Caco-2 (cell line): ENCODE measurements around the gene MAP3K9. TPM values are rescaled to one million over a fixed set of nuclear protein-coding genes. Genes with fewer than 3 reads are reported as not detected.

Experiments
- BruUV-seq: library from RNA; stranded (reverse); fragments of 400-500 nt; replicated peaks from 2 replicates; lab custom pipeline; 2021; lab: Mats Ljungman, UMichigan
- CTCF ChIA-PET: fragments of 300-600 bp; sonication (Branson Sonifier 250); formaldehyde crosslinking; loops from one replicate; lab custom pipeline; 2022; ENCODE audit warnings: antibody characterized with exemption; lab: Charles Lee
- POLR2A ChIA-PET: fragments of 300-600 bp; sonication (Branson Sonifier 250); formaldehyde crosslinking; loops from one replicate; lab custom pipeline; 2022; ENCODE audit warnings: antibody characterized with exemption; lab: Charles Lee
- DNase-seq, 2 experiments: peaks; one replicate each; pipeline versions ENCODE4 v3.0.0 to v3.0.0-alpha.2; 2020 to 2022
- H3K27me3 ChIP-seq: replicated peaks from 2 replicates; pipeline ENCODE4 v1.6.0; 2011; ENCODE audit warnings: low read length; ENCODE audit not compliant: control insufficient read depth, insufficient read depth
- H3K36me3 ChIP-seq: 2 replicates; pipeline ENCODE4 v1.5.1; 2011; ENCODE audit warnings: low read length; ENCODE audit not compliant: control insufficient read depth, insufficient read depth
- H3K4me1 ChIP-seq: fragments of 250-450 bp; sonication (Bioruptor Pico); 2 replicates; pipeline ENCODE4 v1.5.1; 2020; ENCODE audit warnings: mild to moderate bottlenecking
- H3K4me3 ChIP-seq: 2 replicates; pipeline ENCODE4 v1.5.1; 2011; ENCODE audit warnings: low read depth, mild to moderate bottlenecking, control low read depth, low read length
- H3K9me3 ChIP-seq: fragments of 250-450 bp; sonication (Bioruptor Pico); 2 replicates; pipeline ENCODE4 v1.5.1; 2020; ENCODE audit warnings: mild to moderate bottlenecking, moderate library complexity
- H3K27ac Mint-ChIP-seq: one replicate; pipeline ENCODE4 v1.8.0; 2022; ENCODE audit warnings: mixed read lengths; ENCODE audit not compliant: unreplicated experiment
- H3K27me3 Mint-ChIP-seq: one replicate; pipeline ENCODE4 v1.8.0; 2022; ENCODE audit warnings: mixed read lengths; ENCODE audit not compliant: insufficient read depth, unreplicated experiment
- H3K36me3 Mint-ChIP-seq: one replicate; pipeline ENCODE4 v1.8.0; 2022; ENCODE audit warnings: mild to moderate bottlenecking, mixed read lengths; ENCODE audit not compliant: insufficient read depth, unreplicated experiment
- H3K4me1 Mint-ChIP-seq: one replicate; pipeline ENCODE4 v1.8.0; 2022; ENCODE audit warnings: low read depth, mixed read lengths; ENCODE audit not compliant: unreplicated experiment
- H3K4me3 Mint-ChIP-seq: one replicate; pipeline ENCODE4 v1.8.0; 2022; ENCODE audit warnings: mild to moderate bottlenecking, moderate library complexity, mixed read lengths; ENCODE audit not compliant: unreplicated experiment
- H3K9me3 Mint-ChIP-seq: one replicate; pipeline ENCODE4 v1.8.0; 2022; ENCODE audit warnings: mixed read lengths; ENCODE audit not compliant: unreplicated experiment
- intact Hi-C: fragments of 100-400 bp; cut with micrococcal nuclease; formaldehyde crosslinking; loops from one replicate; pipeline ENCODE4 v1.10.0; 2022; ENCODE audit not compliant: unreplicated experiment
- total RNA-seq: library from RNA; stranded (reverse); gene quantifications from 2 replicates; pipeline ENCODE4 v1.2.3, GENCODE V29; 2022
- TF ChIP-seq, protein P1 (sequence below), 2 experiments: fragments of 200-600 bp in 1 of 2; IDR thresholded peaks; 1 replicate in 1 of 2; 2 replicates in 1 of 2; pipeline versions ENCODE4 v1.5.1 to v1.8.0; 2011 to 2022; ENCODE audit warnings: antibody characterized with exemption in 1 of 2, control low read depth in 1 of 2, inconsistent platforms in 1 of 2, low read depth in 1 of 2, low read length in 1 of 2, mild to moderate bottlenecking in 1 of 2, moderate library complexity in 1 of 2; ENCODE audit not compliant: insufficient read depth in 1 of 2, severe bottlenecking in 1 of 2, unreplicated experiment in 1 of 2

MAP3K9 gene
- total RNA-seq, 1 experiment from 2014 or later: 19.5 TPM

DNA sequence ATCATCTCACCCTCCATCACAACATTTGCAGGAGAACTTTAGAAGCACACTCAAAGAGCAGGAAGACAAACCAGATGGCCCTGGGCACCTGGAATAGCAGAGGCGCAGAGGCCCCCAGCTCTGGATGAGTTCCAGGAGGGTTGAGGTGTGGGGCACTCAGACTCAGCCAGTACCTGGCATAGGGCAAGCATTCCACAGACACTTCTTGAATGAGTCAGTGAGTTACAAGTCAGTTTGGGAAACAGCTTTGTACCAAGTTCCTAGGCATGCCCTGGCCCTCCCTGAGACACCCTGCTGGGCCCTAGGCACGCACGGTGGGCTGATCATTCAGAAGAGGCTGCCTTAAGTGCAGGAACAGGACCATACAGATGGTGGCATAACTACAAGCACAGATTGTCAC, 54.3 kb downstream of the MAP3K9 start:
- H3K4me3 Mint-ChIP-seq: peak overlapping the region; percentile 42
- peaks cover 26% of the 10 kb centered on the region for H3K4me1 Mint-ChIP-seq
- H3K36me3 Mint-ChIP-seq: peaks cover 23% of the 10 kb centered on the region
- ChIA-PET CTCF (no interaction called here), POLR2A (no interaction called here)
- peak overlapping the region; percentile 85 for H3K27ac Mint-ChIP-seq
- TF ChIP-seq, protein P1, sequence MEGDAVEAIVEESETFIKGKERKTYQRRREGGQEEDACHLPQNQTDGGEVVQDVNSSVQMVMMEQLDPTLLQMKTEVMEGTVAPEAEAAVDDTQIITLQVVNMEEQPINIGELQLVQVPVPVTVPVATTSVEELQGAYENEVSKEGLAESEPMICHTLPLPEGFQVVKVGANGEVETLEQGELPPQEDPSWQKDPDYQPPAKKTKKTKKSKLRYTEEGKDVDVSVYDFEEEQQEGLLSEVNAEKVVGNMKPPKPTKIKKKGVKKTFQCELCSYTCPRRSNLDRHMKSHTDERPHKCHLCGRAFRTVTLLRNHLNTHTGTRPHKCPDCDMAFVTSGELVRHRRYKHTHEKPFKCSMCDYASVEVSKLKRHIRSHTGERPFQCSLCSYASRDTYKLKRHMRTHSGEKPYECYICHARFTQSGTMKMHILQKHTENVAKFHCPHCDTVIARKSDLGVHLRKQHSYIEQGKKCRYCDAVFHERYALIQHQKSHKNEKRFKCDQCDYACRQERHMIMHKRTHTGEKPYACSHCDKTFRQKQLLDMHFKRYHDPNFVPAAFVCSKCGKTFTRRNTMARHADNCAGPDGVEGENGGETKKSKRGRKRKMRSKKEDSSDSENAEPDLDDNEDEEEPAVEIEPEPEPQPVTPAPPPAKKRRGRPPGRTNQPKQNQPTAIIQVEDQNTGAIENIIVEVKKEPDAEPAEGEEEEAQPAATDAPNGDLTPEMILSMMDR (IDR thresholded peaks at IDR 0.05; ENCODE audit: insufficient read depth in 1 of 2, low read depth in 1 of 2, low read length in 1 of 2, severe bottlenecking in 1 of 2, unreplicated experiment in 1 of 2): no peak
- peak; percentile 24 to 46 for DNase-seq
- no peaks in the 10 kb centered on the region for H3K27me3 Mint-ChIP-seq
- H3K9me3 ChIP-seq: no peaks in the 10 kb centered on the region
- H3K4me3 ChIP-seq: no peak overlapping the region
- H3K27me3 ChIP-seq: no peaks in the 10 kb centered on the region
- peaks cover 41% of the 10 kb centered on the region for H3K4me1 ChIP-seq
- no TSS peak for BruUV-seq
- intact Hi-C loops: no loop called here
- no peaks in the 10 kb centered on the region for H3K36me3 ChIP-seq
- no peaks in the 10 kb centered on the region for H3K9me3 Mint-ChIP-seq

DNA sequence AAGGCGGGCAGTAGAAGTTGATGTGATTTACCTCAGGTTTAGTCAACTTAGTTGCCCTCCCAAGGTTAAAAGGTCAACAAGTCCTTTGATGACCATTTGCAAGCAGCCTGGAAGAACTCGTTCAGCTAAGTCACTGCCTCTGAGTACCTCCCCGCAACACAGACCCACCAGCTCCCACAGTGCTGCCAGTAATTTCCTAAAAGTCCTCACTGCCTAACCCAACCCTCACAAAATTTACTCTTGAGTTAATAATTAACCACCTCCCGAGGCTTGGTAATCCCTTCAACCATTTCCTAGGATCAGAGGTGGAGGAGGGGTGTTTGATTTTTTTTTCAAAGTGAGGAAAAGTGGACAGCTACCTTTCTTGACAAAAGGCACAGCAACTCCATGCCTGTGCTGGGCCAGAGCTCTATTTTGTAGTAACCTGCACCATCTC, 55.8 kb downstream of the MAP3K9 start:
- no TSS peak for BruUV-seq
- DNase-seq: peak; percentile 91 to 94
- CTCF ChIA-PET: interaction anchor here (0.6 to 1.1 kb wide), 4 partner anchors 33 to 154 kb away, joined by 3 to 9 read pairs (median 4); partner anchors contain the start of genes MAP3K9 and PCNX1

DNA sequence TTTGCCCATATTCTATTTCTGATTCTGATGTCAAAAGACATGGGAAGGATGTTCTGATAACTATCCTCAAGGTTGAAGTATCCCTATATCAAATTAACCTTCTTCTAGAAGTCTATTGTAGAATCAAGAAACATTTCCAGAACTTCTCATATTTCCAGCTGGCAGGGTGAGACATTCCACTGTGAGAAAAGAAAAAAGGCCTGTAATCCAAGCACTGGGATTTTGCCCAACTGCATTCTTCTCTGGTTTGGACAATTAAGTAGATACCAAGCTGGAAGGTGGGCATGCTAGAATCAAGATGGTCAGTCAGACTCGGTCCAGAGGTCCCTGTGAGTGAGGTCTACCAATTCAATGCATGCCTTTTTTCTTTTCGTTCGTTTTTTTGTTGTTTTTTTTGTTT, 60.9 kb downstream of the MAP3K9 start:
- TF ChIP-seq, protein P1 (IDR thresholded peaks at IDR 0.05; ENCODE audit: insufficient read depth in 1 of 2, low read depth in 1 of 2, low read length in 1 of 2, severe bottlenecking in 1 of 2, unreplicated experiment in 1 of 2): no peak
- POLR2A ChIA-PET: no interaction called here
- H3K36me3 ChIP-seq: peaks cover 2% of the 10 kb centered on the region; the same call in 1 of the 2 replicates

More for the DNA sequence above, 55.8 kb downstream of the MAP3K9 start:
- H3K36me3 Mint-ChIP-seq: peaks cover 22% of the 10 kb centered on the region
- H3K27me3 Mint-ChIP-seq: no peaks in the 10 kb centered on the region
- H3K27me3 ChIP-seq: no peaks in the 10 kb centered on the region
- H3K4me1 ChIP-seq: peaks cover 41% of the 10 kb centered on the region
- peaks cover 26% of the 10 kb centered on the region for H3K4me1 Mint-ChIP-seq
- POLR2A ChIA-PET: interaction anchor here (0.6 to 1.4 kb wide), 4 partner anchors 23 to 200 kb away, joined by 4 to 11 read pairs (median 6); partner anchors contain the start of gene MAP3K9
- H3K9me3 ChIP-seq: no peaks in the 10 kb centered on the region
- TF ChIP-seq, protein P1 (IDR thresholded peaks at IDR 0.05; ENCODE audit: insufficient read depth in 1 of 2, low read depth in 1 of 2, low read length in 1 of 2, severe bottlenecking in 1 of 2, unreplicated experiment in 1 of 2): no peak
- peak overlapping the region; percentile 53 for H3K4me3 Mint-ChIP-seq
- no peak overlapping the region for H3K4me3 ChIP-seq
- peak overlapping the region; percentile 84 for H3K27ac Mint-ChIP-seq
- H3K36me3 ChIP-seq: no peaks in the 10 kb centered on the region
- H3K9me3 Mint-ChIP-seq: no peaks in the 10 kb centered on the region
- intact Hi-C loops: loop anchor here (1.0 to 2.0 kb wide), 4 partner anchors 36 to 111 kb away; partner anchors contain the start of gene MAP3K9

More for the DNA sequence above, 60.9 kb downstream of the MAP3K9 start:
- CTCF ChIA-PET: no interaction called here
- H3K27me3 ChIP-seq: no peaks in the 10 kb centered on the region
- intact Hi-C loops: no loop called here
- H3K4me3 ChIP-seq: no peak overlapping the region
- no peak overlapping the region for H3K4me3 Mint-ChIP-seq
- H3K27ac Mint-ChIP-seq: no peak overlapping the region
- H3K27me3 Mint-ChIP-seq: no peaks in the 10 kb centered on the region
- BruUV-seq: no TSS peak
- no peaks in the 10 kb centered on the region for H3K9me3 Mint-ChIP-seq
- no peak for DNase-seq
- peaks cover 38% of the 10 kb centered on the region for H3K36me3 Mint-ChIP-seq
- peaks cover 22% of the 10 kb centered on the region for H3K4me1 ChIP-seq
- H3K9me3 ChIP-seq: no peaks in the 10 kb centered on the region
- H3K4me1 Mint-ChIP-seq: peaks cover 13% of the 10 kb centered on the region
